HG02943 (cell line): Measurements from ENCODE around the gene NCR2.

ENCODE experiments used
- ATAC-seq: cut with Tn5 transposase; IDR thresholded peaks from one replicate; pipeline ENCODE4 v1.9.1; 2021; ENCODE audit warnings: mild to moderate bottlenecking, low read depth, moderate library complexity; ENCODE audit not compliant: unreplicated experiment

NCR2 gene

GRCh38 chr6:41327177-41327576 is 8.2 kb upstream of the NCR2 start:
- ATAC-seq = no peak

- ATAC-seq = no peak
These were observed 3.8 kb upstream of the NCR2 start for GRCh38 chr6:41331401-41332150.

- ATAC-seq = no peak
These were observed 3.2 kb upstream of the NCR2 start for GRCh38 chr6:41332241-41332640.

- ATAC-seq = no peak
These were observed 2.3 kb upstream of the NCR2 start for GRCh38 chr6:41332842-41333736.

- ATAC-seq = no peak
These were observed 847 bp upstream of the NCR2 start for GRCh38 chr6:41334482-41335040.

- ATAC-seq = no peak
These were observed 535 bp downstream of the NCR2 start for GRCh38 chr6:41335943-41336342.

- no peak for ATAC-seq
These were observed 1.4 kb downstream of the NCR2 start for GRCh38 chr6:41336824-41337223.

- ATAC-seq = no peak
These were observed 2.3 kb downstream of the NCR2 start for GRCh38 chr6:41337709-41338108.

- no peak for ATAC-seq
These were observed 3.3 kb downstream of the NCR2 start for GRCh38 chr6:41338659-41339058.

GRCh38 chr6:41341580-41341979 is 6.2 kb downstream of the NCR2 start:
- ATAC-seq = no peak

- ATAC-seq = no peak
These were observed 6.8 kb downstream of the NCR2 start for GRCh38 chr6:41342241-41342640.

GRCh38 chr6:41343641-41344187 is 8.3 kb downstream of the NCR2 start:
- ATAC-seq = no peak

- ATAC-seq = no peak
These were observed 9.5 kb downstream of the NCR2 start for GRCh38 chr6:41344876-41345275.

- no peak for ATAC-seq
These were observed 10.5 kb downstream of the NCR2 start for GRCh38 chr6:41345901-41346300.

GRCh38 chr6:41346441-41346840 is 11.0 kb downstream of the NCR2 start:
- ATAC-seq = no peak

- ATAC-seq = no peak
These were observed 12.1 kb downstream of the NCR2 start for GRCh38 chr6:41347378-41348050.

- ATAC-seq = no peak
These were observed 13.5 kb downstream of the NCR2 start for GRCh38 chr6:41348934-41349333.

- no peak for ATAC-seq
These were observed 17.0 kb downstream of the NCR2 start for GRCh38 chr6:41352396-41352795.

GRCh38 chr6:41352907-41353306 is 17.5 kb downstream of the NCR2 start:
- ATAC-seq = no peak

- no peak for ATAC-seq
These were observed 17.9 kb downstream of the NCR2 start for GRCh38 chr6:41353333-41353732.

GRCh38 chr6:41355952-41356351 is 20.5 kb downstream of the NCR2 start:
- ATAC-seq = no peak
